CD14-positive monocyte (primary cell): Measurements from ENCODE around the gene RRAD. TPM values are rescaled to one million over a fixed set of nuclear protein-coding genes. Genes with fewer than 3 reads are reported as not detected.

ENCODE experiments used
- DNase-seq, 3 donors: peaks; one replicate each; pipeline ENCODE4 v3.0.0-alpha.2; 2011 to 2022
- H2AFZ ChIP-seq: 2 replicates; pipeline ENCODE4 v1.6.0; 2012; ENCODE audit warnings: mild to moderate bottlenecking, low read depth, low read length, inconsistent platforms; ENCODE audit not compliant: insufficient read depth, poor library complexity, severe bottlenecking
- H3K27ac ChIP-seq, 2 donors: 1 replicate in 1 of 2; 2 replicates in 1 of 2; pipeline ENCODE4 v1.5.1; 2012 to 2013; ENCODE audit warnings: low read length in 2 of 2, control low read depth in 1 of 2, inconsistent platforms in 1 of 2, low read depth in 1 of 2, mild to moderate bottlenecking in 1 of 2
- H3K27me3 ChIP-seq, 2 donors: one replicate each; pipeline versions ENCODE4 v1.6.0 to v1.6.1; 2011 to 2013; ENCODE audit warnings: low read length in 2 of 2; ENCODE audit not compliant: control insufficient read depth in 2 of 2, insufficient read depth in 2 of 2
- H3K36me3 ChIP-seq, 2 donors: replicated peaks in 1 of 2; 1 replicate in 1 of 2; 2 replicates in 1 of 2; pipeline versions ENCODE4 v1.5.1 to v1.6.1; 2012 to 2013; ENCODE audit warnings: low read length in 2 of 2, control low read depth in 1 of 2, inconsistent platforms in 1 of 2, mild to moderate bottlenecking in 1 of 2; ENCODE audit not compliant: insufficient read depth in 2 of 2, control insufficient read depth in 1 of 2
- H3K4me1 ChIP-seq, 2 donors: 1 replicate in 1 of 2; 2 replicates in 1 of 2; pipeline versions ENCODE4 v1.5.1 to v1.6.1; 2012 to 2013; ENCODE audit warnings: low read length in 2 of 2, control low read depth in 1 of 2, inconsistent platforms in 1 of 2, mild to moderate bottlenecking in 1 of 2, moderate library complexity in 1 of 2; ENCODE audit not compliant: insufficient read depth in 2 of 2, control insufficient read depth in 1 of 2
- H3K4me2 ChIP-seq: replicated peaks from 2 replicates; pipeline ENCODE3; 2012; ENCODE audit warnings: low read length, moderate library complexity, mild to moderate bottlenecking; ENCODE audit not compliant: poor library complexity, severe bottlenecking; ENCODE audit errors: extremely low read depth
- H3K4me3 ChIP-seq, 3 experiments: fragments of 200-600 bp in 1 of 3; sonication (generic) in 1 of 3; replicated peaks in 1 of 3; 1 replicate in 2 of 3; 2 replicates in 1 of 3; pipeline ENCODE4 v1.5.1; 2011 to 2013; ENCODE audit warnings: low read length in 3 of 3, mild to moderate bottlenecking in 3 of 3, control low read depth in 2 of 3, low read depth in 2 of 3, inconsistent platforms in 1 of 3, moderate library complexity in 1 of 3
- H3K79me2 ChIP-seq: 2 replicates; pipeline ENCODE4 v1.6.0; 2012; ENCODE audit warnings: mild to moderate bottlenecking, control low read depth, inconsistent platforms, low read length, moderate library complexity; ENCODE audit not compliant: insufficient read depth
- H3K9ac ChIP-seq: 2 replicates; pipeline ENCODE4 v1.6.0; 2017; ENCODE audit warnings: low read length, mild to moderate bottlenecking; ENCODE audit not compliant: insufficient read depth, poor library complexity, severe bottlenecking
- H3K9me3 ChIP-seq, 2 donors: replicated peaks in 1 of 2; 1 replicate in 1 of 2; 2 replicates in 1 of 2; pipeline versions ENCODE4 v1.5.1 to v1.6.1; 2012 to 2013; ENCODE audit warnings: low read length in 2 of 2, control low read depth in 1 of 2; ENCODE audit not compliant: control insufficient read depth in 1 of 2, insufficient read depth in 1 of 2
- H4K20me1 ChIP-seq: 2 replicates; pipeline ENCODE4 v1.6.0; 2012; ENCODE audit warnings: mild to moderate bottlenecking, low read length, control low read depth, moderate library complexity; ENCODE audit not compliant: insufficient read depth
- H3K27ac Mint-ChIP-seq, 7 donors: one replicate each; pipeline ENCODE4 v1.8.0; 2020; ENCODE audit warnings: mild to moderate bottlenecking in 7 of 7, mixed read lengths in 7 of 7, moderate library complexity in 6 of 7, inconsistent platforms in 2 of 7
- H3K27me3 Mint-ChIP-seq, 3 donors: one replicate each; pipeline ENCODE4 v1.8.0; 2021 to 2022; ENCODE audit warnings: low read depth in 3 of 3, mild to moderate bottlenecking in 3 of 3, mixed read lengths in 3 of 3, moderate library complexity in 3 of 3, inconsistent platforms in 1 of 3
- H3K36me3 Mint-ChIP-seq, 2 donors: one replicate each; pipeline ENCODE4 v1.8.0; 2020; ENCODE audit warnings: mixed read lengths in 2 of 2, inconsistent platforms in 1 of 2, mild to moderate bottlenecking in 1 of 2
- H3K4me1 Mint-ChIP-seq: one replicate; pipeline ENCODE4 v1.8.0; 2020; ENCODE audit warnings: mild to moderate bottlenecking, mixed read lengths
- H3K4me3 Mint-ChIP-seq, 2 donors: one replicate each; pipeline ENCODE4 v1.8.0; 2020; ENCODE audit warnings: mild to moderate bottlenecking in 2 of 2, mixed read lengths in 2 of 2, moderate library complexity in 1 of 2
- H3K9me3 Mint-ChIP-seq, 7 donors: one replicate each; pipeline ENCODE4 v1.8.0; 2020 to 2022; ENCODE audit warnings: mixed read lengths in 7 of 7, mild to moderate bottlenecking in 6 of 7, moderate library complexity in 6 of 7, inconsistent platforms in 2 of 7
- CTCF ChIP-seq: fragments of 200-600 bp; IDR thresholded peaks from one replicate; pipeline ENCODE4 v1.8.0; 2022; ENCODE audit warnings: antibody characterized with exemption, mild to moderate bottlenecking
- WGBS: methylation state at CpG from one replicate; pipeline ENCODE4 v1.1.5; 2013; ENCODE audit warnings: missing lambda C conversion rate; ENCODE audit not compliant: insufficient coverage; 5-methylcytosine and 5-hydroxymethylcytosine counted together
- intact Hi-C, 2 donors: fragments of 100-400 bp; cut with micrococcal nuclease; formaldehyde crosslinking; loops; one replicate each; pipeline versions ENCODE4 v1.15.0 to v1.15.1; 2023
- polyA plus RNA-seq, 3 donors: library from polyadenylated mRNA; depleted of rRNA in 1 of 3; unstranded in 2 of 3; stranded (reverse) in 1 of 3; fragments of 300-500 nt in 2 of 3; fragments of >200 nt in 1 of 3; fragmentation: Illumina TruSeq in 2 of 3; gene quantifications; 1 replicate in 2 of 3; 2 replicates in 1 of 3; pipeline ENCODE4 v1.2.3, GENCODE V29; 2012 to 2021

Gene RRAD
- polyA plus RNA-seq, 3 donors: 0.42 to 1.9 (median 0.55) TPM

GRCh38 chr16:66964049-66964448 is 38.7 kb upstream of the RRAD start:
- peak overlapping the region in 2 of 7 donors; percentile 56 to 63 for H3K27ac Mint-ChIP-seq
- H3K36me3 Mint-ChIP-seq: no peaks in the 10 kb centered on the region
- intact Hi-C loops: no loop called here

GRCh38 chr16:66961914-66962313 is 36.6 kb upstream of the RRAD start:
- H3K4me2 ChIP-seq: no peak overlapping the region
- Mint-ChIP-seq H3K4me1 (peaks cover 54% of the 10 kb centered on the region), H3K27ac (peak overlapping the region in 3 of 7 donors; percentile 42 to 69 (median 48)), H3K27me3 (peaks cover 4 to 6% (median 4%) of the 10 kb centered on the region in 3 donors), H3K4me3 (peak overlapping the region in 1 of 2 donors; percentile 55), H3K9me3 (peaks cover 0 to under 1% (median 0%) of the 10 kb centered on the region in 7 donors), H3K36me3 (no peaks in the 10 kb centered on the region)
- no peaks in the 10 kb centered on the region for H4K20me1 ChIP-seq
- peaks cover 54 to 59% of the 10 kb centered on the region in 2 donors for H3K4me1 ChIP-seq
- H3K79me2 ChIP-seq: no peaks in the 10 kb centered on the region
- intact Hi-C loops: no loop called here
- no peaks in the 10 kb centered on the region for H3K27me3 ChIP-seq
- H3K9ac ChIP-seq: no peak overlapping the region
- no peaks in the 10 kb centered on the region for H3K36me3 ChIP-seq
- 12% methylated on average over 5 of the region's 5 CpGs for WGBS
- no peak for DNase-seq
- H3K27ac ChIP-seq: no peak overlapping the region
- no peak for TF ChIP-seq CTCF
- H2AFZ ChIP-seq: peak overlapping the region; percentile 54
- no peak overlapping the region for H3K4me3 ChIP-seq
- no peaks in the 10 kb centered on the region for H3K9me3 ChIP-seq

More at GRCh38 chr16:66964049-66964448, 38.7 kb upstream of the RRAD start:
- H4K20me1 ChIP-seq: no peaks in the 10 kb centered on the region
- H3K4me1 ChIP-seq: peaks cover 38 to 40% of the 10 kb centered on the region in 2 donors
- no peaks in the 10 kb centered on the region for H3K79me2 ChIP-seq
- H2AFZ ChIP-seq: no peak overlapping the region
- Mint-ChIP-seq H3K4me1 (peaks cover 38% of the 10 kb centered on the region), H3K9me3 (peaks cover 0 to 2% (median 0%) of the 10 kb centered on the region in 7 donors), H3K27me3 (peaks cover 3 to 6% (median 4%) of the 10 kb centered on the region in 3 donors), H3K4me3 (no peak overlapping the region)
- TF ChIP-seq CTCF: no peak
- no peak overlapping the region for H3K9ac ChIP-seq
- H3K9me3 ChIP-seq: no peaks in the 10 kb centered on the region
- H3K27ac ChIP-seq: no peak overlapping the region
- no peaks in the 10 kb centered on the region for H3K36me3 ChIP-seq
- no peak overlapping the region for H3K4me3 ChIP-seq
- 90% methylated on average over 6 of the region's 6 CpGs for WGBS
- H3K27me3 ChIP-seq: no peaks in the 10 kb centered on the region
- DNase-seq: no peak
- no peak overlapping the region for H3K4me2 ChIP-seq
